Neural cell (in vitro differentiated cells): ENCODE measurements around the gene DDX27. TPM values are rescaled to one million over a fixed set of nuclear protein-coding genes. Genes with fewer than 3 reads are reported as not detected.
"Not testable (repeated sequence)": the region's sequence is repeated elsewhere in the genome, so short reads cannot be mapped to it uniquely, and the experiment has no call there.

ENCODE experiments used
- H2AFZ ChIP-seq: fragments of 200-600, 300-800 bp; sonication (generic), shearing (Covaris generic); 2 replicates; pipeline ENCODE4 v1.6.0; 2014; ENCODE audit warnings: low read depth, mild to moderate bottlenecking, antibody characterized with exemption, low read length, moderate library complexity
- H3F3A ChIP-seq: fragments of 200-600 bp; shearing (Covaris generic); 2 replicates; pipeline ENCODE4 v1.6.1; 2016; ENCODE audit warnings: mild to moderate bottlenecking, moderate library complexity, mixed read lengths, antibody characterized with exemption, low read length; ENCODE audit not compliant: insufficient read depth, poor library complexity, severe bottlenecking
- H3K27ac ChIP-seq: fragments of 200-600, 300-800 bp; sonication (generic), shearing (Covaris generic); 2 replicates; pipeline ENCODE4 v1.5.1; 2014; ENCODE audit warnings: mild to moderate bottlenecking, low read length, moderate library complexity
- H3K27me3 ChIP-seq: fragments of 300-800, 200-600 bp; sonication (generic), shearing (Covaris generic); 2 replicates; pipeline ENCODE4 v1.6.0; 2014; ENCODE audit warnings: mild to moderate bottlenecking, low read depth, low read length, moderate library complexity; ENCODE audit not compliant: insufficient read depth
- H3K36me3 ChIP-seq: fragments of 300-800, 200-600 bp; sonication (generic), shearing (Covaris generic); 2 replicates; pipeline ENCODE4 v1.5.1; 2014; ENCODE audit warnings: mild to moderate bottlenecking, antibody characterized with exemption, low read length, moderate library complexity; ENCODE audit not compliant: insufficient read depth
- H3K4me2 ChIP-seq: fragments of 300-800, 200-600 bp; sonication (generic), shearing (Covaris generic); 2 replicates; pipeline ENCODE4 v1.6.0; 2014; ENCODE audit warnings: mild to moderate bottlenecking, low read length
- H3K4me3 ChIP-seq: fragments of 300-800, 200-600 bp; sonication (generic), shearing (Covaris generic); 2 replicates; pipeline ENCODE4 v1.5.1; 2014; ENCODE audit warnings: mild to moderate bottlenecking, low read length, moderate library complexity
- H3K79me2 ChIP-seq: fragments of 200-600 bp; shearing (Covaris generic); replicated peaks from 2 replicates; pipeline ENCODE4 v1.6.0; 2014; ENCODE audit warnings: mild to moderate bottlenecking, low read length, moderate library complexity; ENCODE audit not compliant: insufficient read depth
- H3K9ac ChIP-seq: fragments of 300-800, 200-600 bp; sonication (generic), shearing (Covaris generic); 2 replicates; pipeline ENCODE4 v1.6.1; 2016; ENCODE audit warnings: mild to moderate bottlenecking, low read length, mixed read lengths
- H3K9me2 ChIP-seq: fragments of 200-600 bp; shearing (Covaris generic); 2 replicates; pipeline ENCODE4 v1.6.1; 2016; ENCODE audit warnings: mild to moderate bottlenecking, low read length, mixed read lengths; ENCODE audit not compliant: insufficient read depth
- H3K9me3 ChIP-seq: fragments of 200-600, 300-800 bp; sonication (generic), shearing (Covaris generic); 2 replicates; pipeline ENCODE4 v1.6.1; 2016; ENCODE audit warnings: mild to moderate bottlenecking, mixed run types, low read length, moderate library complexity, mixed read lengths
- H4K20me1 ChIP-seq: fragments of 200-600 bp; shearing (Covaris generic); 2 replicates; pipeline ENCODE4 v1.6.1; 2016; ENCODE audit warnings: mild to moderate bottlenecking, mixed run types; ENCODE audit not compliant: insufficient read depth
- EP300 ChIP-seq: fragments of 450-650 bp; conservative IDR thresholded peaks from 2 replicates; pipeline ENCODE4 v1.6.1; 2014; ENCODE audit warnings: antibody characterized with exemption, mild to moderate bottlenecking, moderate library complexity; ENCODE audit not compliant: poor library complexity, severe bottlenecking
- EZH2 ChIP-seq: fragments of 200-600, 300-800 bp; shearing (Covaris generic), sonication (generic); IDR thresholded peaks from 2 replicates; pipeline ENCODE4 v1.6.1; 2014; ENCODE audit warnings: antibody characterized with exemption, low read length, borderline replicate concordance, mild to moderate bottlenecking; ENCODE audit not compliant: insufficient read depth, poor library complexity, severe bottlenecking
- MXI1 ChIP-seq: fragments of 450-650 bp; conservative IDR thresholded peaks from 2 replicates; pipeline ENCODE4 v1.6.1; 2014; ENCODE audit warnings: antibody characterized with exemption, mild to moderate bottlenecking; ENCODE audit not compliant: poor library complexity, severe bottlenecking
- POLR2AphosphoS5 ChIP-seq: IDR thresholded peaks from 2 replicates; pipeline ENCODE4 v1.6.1; 2012
- REST ChIP-seq: IDR thresholded peaks from 2 replicates; pipeline ENCODE4 v1.6.1; 2012; ENCODE audit warnings: borderline replicate concordance
- SMC3 ChIP-seq: fragments of 450-650 bp; conservative IDR thresholded peaks from 2 replicates; pipeline ENCODE4 v1.6.1; 2014; ENCODE audit warnings: antibody characterized with exemption, mild to moderate bottlenecking, moderate library complexity; ENCODE audit not compliant: poor library complexity
- TAF1 ChIP-seq: IDR thresholded peaks from 2 replicates; pipeline ENCODE4 v1.6.1; 2012; ENCODE audit warnings: low read depth
- polyA plus RNA-seq: library from polyadenylated mRNA; depleted of rRNA; stranded (reverse); fragments of >200 nt; gene quantifications from 2 replicates; pipeline ENCODE4 v1.2.3, GENCODE V29; 2014
- TF ChIP-seq, protein P1 (sequence below): fragments of 450-650 bp; IDR thresholded peaks from 2 replicates; pipeline ENCODE4 v1.5.1; 2014; ENCODE audit warnings: antibody characterized with exemption, mild to moderate bottlenecking, moderate library complexity; ENCODE audit not compliant: poor library complexity, severe bottlenecking

DDX27 gene
- polyA plus RNA-seq, 1 donor from 2014 or later = 35.4 TPM

DNA sequence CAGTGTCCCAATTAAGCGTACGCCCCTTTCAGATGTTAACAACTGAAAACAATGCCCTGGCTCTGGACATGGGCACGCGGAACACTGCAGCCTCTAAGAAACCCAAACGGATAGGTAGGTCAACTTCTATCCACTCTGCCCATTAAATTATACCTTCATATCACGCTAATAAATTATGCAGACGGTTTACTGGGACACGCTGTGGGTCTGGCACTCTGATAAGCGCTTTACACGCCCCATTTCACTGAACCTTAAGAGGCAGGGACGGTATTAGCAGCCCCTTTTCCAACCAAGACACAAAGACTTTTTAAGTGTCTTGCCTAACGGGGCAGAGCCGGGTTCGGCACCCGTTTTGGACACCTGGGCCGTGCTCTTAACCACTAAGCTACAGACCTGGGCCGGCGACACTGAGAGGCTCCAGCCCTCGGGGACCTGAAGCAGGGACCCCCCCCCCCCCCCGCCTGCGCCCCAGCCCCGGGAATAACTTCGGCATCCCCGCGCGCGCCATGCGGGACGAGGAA, 31.8 kb upstream of the DDX27 start:
- H3F3A ChIP-seq = no peaks in the 10 kb centered on the region
- no peaks in the 10 kb centered on the region for H3K9me3 ChIP-seq
- H3K4me2 ChIP-seq = peak overlapping the region; percentile 58
- H3K27me3 ChIP-seq = no peaks in the 10 kb centered on the region
- H3K4me3 ChIP-seq = peak overlapping the region; percentile 73
- H2AFZ ChIP-seq = peak overlapping the region; percentile 30
- peak overlapping the region; percentile 86 for H3K9ac ChIP-seq
- H3K36me3 ChIP-seq = no peaks in the 10 kb centered on the region
- peaks cover 47% of the 10 kb centered on the region for H3K79me2 ChIP-seq
- H4K20me1 ChIP-seq = no peaks in the 10 kb centered on the region
- TF ChIP-seq TAF1 (no peak), MXI1 (no peak), EZH2 (no peak), REST (no peak), POLR2AphosphoS5 (no peak), SMC3 (no peak), EP300 (no peak)
- TF ChIP-seq, protein P1, sequence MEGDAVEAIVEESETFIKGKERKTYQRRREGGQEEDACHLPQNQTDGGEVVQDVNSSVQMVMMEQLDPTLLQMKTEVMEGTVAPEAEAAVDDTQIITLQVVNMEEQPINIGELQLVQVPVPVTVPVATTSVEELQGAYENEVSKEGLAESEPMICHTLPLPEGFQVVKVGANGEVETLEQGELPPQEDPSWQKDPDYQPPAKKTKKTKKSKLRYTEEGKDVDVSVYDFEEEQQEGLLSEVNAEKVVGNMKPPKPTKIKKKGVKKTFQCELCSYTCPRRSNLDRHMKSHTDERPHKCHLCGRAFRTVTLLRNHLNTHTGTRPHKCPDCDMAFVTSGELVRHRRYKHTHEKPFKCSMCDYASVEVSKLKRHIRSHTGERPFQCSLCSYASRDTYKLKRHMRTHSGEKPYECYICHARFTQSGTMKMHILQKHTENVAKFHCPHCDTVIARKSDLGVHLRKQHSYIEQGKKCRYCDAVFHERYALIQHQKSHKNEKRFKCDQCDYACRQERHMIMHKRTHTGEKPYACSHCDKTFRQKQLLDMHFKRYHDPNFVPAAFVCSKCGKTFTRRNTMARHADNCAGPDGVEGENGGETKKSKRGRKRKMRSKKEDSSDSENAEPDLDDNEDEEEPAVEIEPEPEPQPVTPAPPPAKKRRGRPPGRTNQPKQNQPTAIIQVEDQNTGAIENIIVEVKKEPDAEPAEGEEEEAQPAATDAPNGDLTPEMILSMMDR = no peak
- H3K9me2 ChIP-seq = no peaks in the 10 kb centered on the region
- H3K27ac ChIP-seq = peak overlapping the region; percentile 71

- Histone ChIP-seq H3K4me3 (peak within 1 kb of the TSS; percentile 73), H2AFZ (peak within 1 kb of the TSS; percentile 71), H3K27ac (peak within 1 kb of the TSS; percentile 71), H3K27me3 (no peaks in the 10 kb centered on the region), H3K79me2 (peaks cover 43% of the 10 kb centered on the region), H3K9ac (peak within 1 kb of the TSS; percentile 86), H3K4me2 (peak within 1 kb of the TSS; percentile 58), H3K9me2 (no peaks in the 10 kb centered on the region), H3K9me3 (no peaks in the 10 kb centered on the region), H4K20me1 (no peaks in the 10 kb centered on the region), H3K36me3 (no peaks in the 10 kb centered on the region), H3F3A (no peaks in the 10 kb centered on the region)
- TF ChIP-seq MXI1 = peak; percentile 40
- TF ChIP-seq, protein P1 = no peak
- TF ChIP-seq POLR2AphosphoS5 = peak; percentile 90
- peak; percentile 10 for TF ChIP-seq EP300
- TF ChIP-seq TAF1 = peak; percentile 22
These were observed 31.2 kb upstream of the DDX27 start, which contains the start of gene STAU1 for GRCh38 chr20:49187851-49188641. Gene STAU1, minus strand, starts transcription at chr20:49188334. Its CDS starts 22,133 bp downstream, at chr20:49166201.

- not testable (repeated sequence) for H3K4me2 ChIP-seq
These were observed 26.2 kb upstream of the DDX27 start for GRCh38 chr20:49192944-49193518.

More at GRCh38 chr20:49192944-49193518, 26.2 kb upstream of the DDX27 start:
- H3K27me3 ChIP-seq, H3K9me3 ChIP-seq, H3K9me2 ChIP-seq, H3K36me3 ChIP-seq, H3K4me3 ChIP-seq, H3K27ac ChIP-seq, H3K9ac ChIP-seq, H4K20me1 ChIP-seq, H2AFZ ChIP-seq, H3K79me2 ChIP-seq, H3F3A ChIP-seq: not testable (repeated sequence)
